Omental fat pad (tissue), 4 donors: ENCODE measurements around the gene KIF26B. TPM values are rescaled to one million over a fixed set of nuclear protein-coding genes. Genes with fewer than 3 reads are reported as not detected.

Source experiments
- ATAC-seq: fragments of 150-250 bp; one replicate; pipeline ENCODE4 v1.9.1; 2016; ENCODE audit warnings: mild to moderate bottlenecking, moderate library complexity; ENCODE audit not compliant: low FRiP score
- DNase-seq: peaks from one replicate; pipeline ENCODE4 v3.0.0-alpha.2; 2019; ENCODE audit warnings: low spot score
- CTCF ChIP-seq, 3 donors: fragments of 450-650 bp; IDR thresholded peaks; one replicate each; pipeline ENCODE4 v1.5.1; 2016 to 2017; ENCODE audit warnings: antibody characterized with exemption in 3 of 3, mild to moderate bottlenecking in 3 of 3, moderate library complexity in 2 of 3
- total RNA-seq, 4 donors: library from RNA; depleted of rRNA; stranded (reverse); fragments of >200 nt; gene quantifications; one replicate each; pipeline ENCODE4 v1.1.0, GENCODE V29; 2016

KIF26B gene
- total RNA-seq, 4 donors from 2014 or later: 0.13 to 0.96 (median 0.39) TPM

- DNase-seq: no peak
- no peak for ATAC-seq
- no peak for TF ChIP-seq CTCF (IDR thresholded peaks at IDR 0.05)
These were observed 495.7 kb downstream of the KIF26B start for GRCh38 chr1:245650441-245650960.

- TF ChIP-seq CTCF (IDR thresholded peaks at IDR 0.05): no peak
- no peak for ATAC-seq
- DNase-seq: no peak
These were observed 496.3 kb downstream of the KIF26B start for GRCh38 chr1:245651093-245651492.

- DNase-seq (no peak), ATAC-seq (no peak)
- no peak for TF ChIP-seq CTCF (IDR thresholded peaks at IDR 0.05)
These were observed 497.3 kb downstream of the KIF26B start for GRCh38 chr1:245652116-245652515.

- ATAC-seq (no peak), DNase-seq (no peak)
- no peak for TF ChIP-seq CTCF (IDR thresholded peaks at IDR 0.05)
These were observed 498.1 kb downstream of the KIF26B start for GRCh38 chr1:245652660-245653427.

- no peak for TF ChIP-seq CTCF (IDR thresholded peaks at IDR 0.05)
- DNase-seq: no peak
- ATAC-seq: no peak
These were observed 499.8 kb downstream of the KIF26B start for GRCh38 chr1:245654460-245655050.

GRCh38 chr1:245656189-245656717 lies 501.5 kb downstream of the KIF26B start:
- DNase-seq (no peak), ATAC-seq (no peak)
- no peak for TF ChIP-seq CTCF (IDR thresholded peaks at IDR 0.05)
